Endothelial cell of umbilical vein (primary cell): ENCODE data around the gene CBFB. TPM values are rescaled to one million over a fixed set of nuclear protein-coding genes. Genes with fewer than 3 reads are reported as not detected.

Source experiments
- BruUV-seq: library from RNA; stranded (reverse); fragments of 400-500 nt; replicated peaks from 2 replicates; lab custom pipeline; 2021; lab: Mats Ljungman, UMichigan
- CTCF ChIA-PET: fragments of 300-600, 350-600 bp; sonication (Branson Sonifier 250); formaldehyde crosslinking; loops from one replicate; lab custom pipeline; 2021; ENCODE audit warnings: antibody characterized with exemption, inconsistent platforms; lab: Charles Lee
- POLR2A ChIA-PET: fragments of 300-600, 350-600 bp; sonication (Branson Sonifier 250); formaldehyde crosslinking; loops from one replicate; lab custom pipeline; 2021; ENCODE audit warnings: antibody characterized with exemption, inconsistent platforms; lab: Charles Lee
- DNase-seq: peaks from one replicate; pipeline ENCODE4 v3.0.0-alpha.2; 2011; ENCODE audit warnings: low read depth, low spot score
- FAIRE-seq: peaks from 2 replicates; lab custom pipeline; 2011; peaks lifted over from hg19 to GRCh38; lab: Jason Lieb, UNC
- H2AFZ ChIP-seq: 2 replicates; pipeline ENCODE4 v1.6.0; 2012; ENCODE audit warnings: low read depth, low read length, control low read depth, inconsistent platforms
- H3K27ac ChIP-seq: 2 replicates; pipeline ENCODE4 v1.5.1; 2011; ENCODE audit warnings: low read depth, mild to moderate bottlenecking, control low read depth, low read length, moderate library complexity; ENCODE audit not compliant: insufficient read depth
- H3K27me3 ChIP-seq, 2 experiments: 2 replicates each; pipeline versions ENCODE4 v1.6.0 to v1.6.1; 2011; ENCODE audit warnings: low read length in 2 of 2, mixed read lengths in 1 of 2; ENCODE audit not compliant: control insufficient read depth in 2 of 2, insufficient read depth in 2 of 2
- H3K36me3 ChIP-seq, 2 experiments: 2 replicates in 1 of 2; 3 replicates in 1 of 2; pipeline ENCODE4 v1.5.1; 2011; ENCODE audit warnings: low read length in 2 of 2, mild to moderate bottlenecking in 1 of 2, moderate library complexity in 1 of 2; ENCODE audit not compliant: control insufficient read depth in 2 of 2, insufficient read depth in 2 of 2; ENCODE audit errors: extremely low read depth in 1 of 2
- H3K4me1 ChIP-seq: 3 replicates; pipeline ENCODE4 v1.5.1; 2011; ENCODE audit warnings: mild to moderate bottlenecking, low read length; ENCODE audit not compliant: control insufficient read depth, insufficient read depth; ENCODE audit errors: extremely low read depth
- H3K4me2 ChIP-seq: 2 replicates; pipeline ENCODE4 v1.6.1; 2011; ENCODE audit warnings: low read length, control low read depth, mixed read lengths; ENCODE audit not compliant: insufficient read depth
- H3K4me3 ChIP-seq, 3 experiments: fragments of 200-600 bp in 1 of 3; sonication (generic), shearing (Covaris generic) in 1 of 3; replicated peaks in 1 of 3; 2 replicates each; pipeline ENCODE4 v1.5.1; 2011 to 2016; ENCODE audit warnings: control low read depth in 3 of 3, low read length in 3 of 3, mild to moderate bottlenecking in 2 of 3, inconsistent platforms in 1 of 3, low read depth in 1 of 3, moderate library complexity in 1 of 3; ENCODE audit not compliant: insufficient read depth in 1 of 3
- H3K79me2 ChIP-seq: 2 replicates; pipeline ENCODE4 v1.6.0; 2012; ENCODE audit warnings: low read length, inconsistent platforms; ENCODE audit not compliant: control insufficient read depth, insufficient read depth
- H3K9ac ChIP-seq: replicated peaks from 2 replicates; pipeline ENCODE3; 2011; ENCODE audit warnings: low read length, control low read depth; ENCODE audit not compliant: insufficient read depth; ENCODE audit errors: extremely low read depth
- H3K9me1 ChIP-seq: replicated peaks from 3 replicates; pipeline ENCODE4 v1.6.0; 2011; ENCODE audit warnings: mild to moderate bottlenecking, low read length; ENCODE audit not compliant: control insufficient read depth, insufficient read depth; ENCODE audit errors: extremely low read depth
- H3K9me3 ChIP-seq: replicated peaks from 2 replicates; pipeline ENCODE4 v1.5.1; 2012; ENCODE audit warnings: low read length, inconsistent platforms; ENCODE audit not compliant: control insufficient read depth, insufficient read depth
- H4K20me1 ChIP-seq: replicated peaks from 2 replicates; pipeline ENCODE3; 2011; ENCODE audit warnings: mild to moderate bottlenecking, low read length; ENCODE audit not compliant: control insufficient read depth, insufficient read depth; ENCODE audit errors: extremely low read depth
- EZH2 ChIP-seq: IDR thresholded peaks from 2 replicates; pipeline ENCODE4 v1.6.1; 2012; ENCODE audit warnings: borderline replicate concordance, low read depth, mild to moderate bottlenecking, moderate library complexity, low read length, inconsistent platforms; ENCODE audit not compliant: severe bottlenecking
- FOS ChIP-seq: IDR thresholded peaks from 2 replicates; pipeline ENCODE4 v1.6.1; 2011; ENCODE audit warnings: mild to moderate bottlenecking, low read length, moderate library complexity, borderline replicate concordance; ENCODE audit not compliant: insufficient read depth
- GATA2 ChIP-seq: IDR thresholded peaks from 2 replicates; pipeline ENCODE4 v1.7.0; 2011; ENCODE audit warnings: low read depth, mild to moderate bottlenecking, moderate library complexity, mixed read lengths, low read length; ENCODE audit not compliant: insufficient read length, insufficient read depth
- JUN ChIP-seq: IDR thresholded peaks from 2 replicates; pipeline ENCODE4 v1.6.1; 2011; ENCODE audit warnings: borderline replicate concordance, low read depth; ENCODE audit not compliant: insufficient read length, insufficient read depth
- MYC ChIP-seq: IDR thresholded peaks from one replicate; pipeline ENCODE4 v1.6.1; 2011; ENCODE audit warnings: mild to moderate bottlenecking, low read depth, low read length
- POLR2A ChIP-seq: IDR thresholded peaks from 2 replicates; pipeline ENCODE4 v1.6.1; 2012; ENCODE audit warnings: low read depth, mild to moderate bottlenecking, control low read depth, low read length
- POLR2AphosphoS5 ChIP-seq: IDR thresholded peaks from 2 replicates; pipeline ENCODE4 v1.6.1; 2012; ENCODE audit warnings: low read depth, mild to moderate bottlenecking, control low read depth, low read length, moderate library complexity; ENCODE audit not compliant: insufficient read depth
- dilution Hi-C: fragments of 300-500 bp; cut with MboI; formaldehyde crosslinking; loops from one replicate; pipeline ENCODE4 v1.15.0; 2019; ENCODE audit warnings: low sequenced_read_pairs; ENCODE audit not compliant: extremely low pct_ligation_motif_present
- intact Hi-C: fragments of 100-400 bp; cut with micrococcal nuclease; formaldehyde crosslinking; loops from one replicate; pipeline ENCODE4 v1.10.0; 2022
- polyA plus RNA-seq, 4 experiments: library from polyadenylated mRNA; depleted of rRNA in 3 of 4; stranded (reverse) in 3 of 4; unstranded in 1 of 4; fragments of >200 nt; gene quantifications; 2 replicates each; pipeline versions ENCODE4 v1.2.1 to v1.2.3, GENCODE V29; 2011 to 2012; ENCODE audit warnings: missing spikeins in 1 of 4
- total RNA-seq: library from RNA; stranded (reverse); gene quantifications from 2 replicates; pipeline ENCODE4 v1.2.3, GENCODE V29; 2021
- TF ChIP-seq, protein P1 (sequence below): IDR thresholded peaks from 2 replicates; pipeline ENCODE4 v1.6.1; 2011; ENCODE audit not compliant: insufficient read depth, insufficient read length
- TF ChIP-seq, protein P2 (sequence below), 2 donors: IDR thresholded peaks; 1 replicate in 1 of 2; 2 replicates in 1 of 2; pipeline ENCODE4 v1.5.1; 2011; ENCODE audit warnings: low read length in 2 of 2, mild to moderate bottlenecking in 2 of 2, moderate library complexity in 2 of 2, control low read depth in 1 of 2, inconsistent platforms in 1 of 2, low read depth in 1 of 2; ENCODE audit not compliant: insufficient read depth in 1 of 2; ENCODE audit errors: extremely low read depth in 1 of 2

The CBFB gene
- total and polyA plus RNA-seq, 2 donors (not counting 3 experiments of a cell fraction or from before 2014, with no cell fraction given) = 27.8 to 103 TPM

DNA sequence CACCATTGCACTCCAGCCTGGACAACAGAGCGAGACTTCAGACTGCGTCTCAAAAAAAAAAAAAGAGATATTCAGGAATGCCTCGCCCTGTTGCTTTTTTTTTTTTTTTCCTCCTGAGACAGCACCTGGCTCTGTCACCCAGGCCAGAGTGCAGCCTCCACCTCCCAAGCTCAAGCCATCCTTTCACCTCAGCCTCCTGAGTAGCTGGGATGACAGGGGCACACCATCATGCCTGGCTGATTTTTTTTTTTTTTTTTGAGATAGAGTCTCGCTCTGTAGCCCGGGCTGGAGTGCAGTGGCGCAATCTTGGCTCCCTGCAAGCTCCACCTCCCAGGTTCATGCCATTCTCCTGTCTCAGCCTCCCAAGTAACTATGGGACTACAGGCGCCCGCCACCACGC lies 88.8 kb downstream of the CBFB start:
- intact Hi-C loops (no loop called here), dilution Hi-C loops (no loop called here)
- BruUV-seq = no TSS peak
- CTCF ChIA-PET = interaction anchor here (1.1 to 4.1 kb wide), 2 partner anchors 38 to 229 kb away, joined by 3 to 20 read pairs; no protein-coding TSS in a partner anchor
- no peak overlapping the region for H3K4me3 ChIP-seq
- no peaks in the 10 kb centered on the region for H3K4me1 ChIP-seq
- H3K27ac ChIP-seq = no peak overlapping the region
- peaks cover 17% of the 10 kb centered on the region for H3K79me2 ChIP-seq
- no peaks in the 10 kb centered on the region for H3K9me1 ChIP-seq
- POLR2A ChIA-PET = no interaction called here
- FAIRE-seq = no peak
- H3K9me3 ChIP-seq = no peaks in the 10 kb centered on the region
- H4K20me1 ChIP-seq = no peaks in the 10 kb centered on the region
- H2AFZ ChIP-seq = no peak overlapping the region
- peaks cover 0 to 4% of the 10 kb centered on the region in 2 experiments for H3K36me3 ChIP-seq
- TF ChIP-seq POLR2AphosphoS5 (no peak), GATA2 (no peak), FOS (no peak), POLR2A (no peak), MYC (no peak), EZH2 (no peak), JUN (no peak)
- TF ChIP-seq, protein P1, sequence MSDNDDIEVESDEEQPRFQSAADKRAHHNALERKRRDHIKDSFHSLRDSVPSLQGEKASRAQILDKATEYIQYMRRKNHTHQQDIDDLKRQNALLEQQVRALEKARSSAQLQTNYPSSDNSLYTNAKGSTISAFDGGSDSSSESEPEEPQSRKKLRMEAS = no peak
- TF ChIP-seq, protein P2, sequence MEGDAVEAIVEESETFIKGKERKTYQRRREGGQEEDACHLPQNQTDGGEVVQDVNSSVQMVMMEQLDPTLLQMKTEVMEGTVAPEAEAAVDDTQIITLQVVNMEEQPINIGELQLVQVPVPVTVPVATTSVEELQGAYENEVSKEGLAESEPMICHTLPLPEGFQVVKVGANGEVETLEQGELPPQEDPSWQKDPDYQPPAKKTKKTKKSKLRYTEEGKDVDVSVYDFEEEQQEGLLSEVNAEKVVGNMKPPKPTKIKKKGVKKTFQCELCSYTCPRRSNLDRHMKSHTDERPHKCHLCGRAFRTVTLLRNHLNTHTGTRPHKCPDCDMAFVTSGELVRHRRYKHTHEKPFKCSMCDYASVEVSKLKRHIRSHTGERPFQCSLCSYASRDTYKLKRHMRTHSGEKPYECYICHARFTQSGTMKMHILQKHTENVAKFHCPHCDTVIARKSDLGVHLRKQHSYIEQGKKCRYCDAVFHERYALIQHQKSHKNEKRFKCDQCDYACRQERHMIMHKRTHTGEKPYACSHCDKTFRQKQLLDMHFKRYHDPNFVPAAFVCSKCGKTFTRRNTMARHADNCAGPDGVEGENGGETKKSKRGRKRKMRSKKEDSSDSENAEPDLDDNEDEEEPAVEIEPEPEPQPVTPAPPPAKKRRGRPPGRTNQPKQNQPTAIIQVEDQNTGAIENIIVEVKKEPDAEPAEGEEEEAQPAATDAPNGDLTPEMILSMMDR (IDR thresholded peaks at IDR 0.05; ENCODE audit: extremely low read depth in 1 of 2, insufficient read depth in 1 of 2, low read depth in 1 of 2, low read length in 2 of 2) = no peak
- DNase-seq = no peak
- no peaks in the 10 kb centered on the region for H3K27me3 ChIP-seq
- no peak overlapping the region for H3K4me2 ChIP-seq
- H3K9ac ChIP-seq = no peak overlapping the region
